ENCODE data around the gene TIAM2.

DNA sequence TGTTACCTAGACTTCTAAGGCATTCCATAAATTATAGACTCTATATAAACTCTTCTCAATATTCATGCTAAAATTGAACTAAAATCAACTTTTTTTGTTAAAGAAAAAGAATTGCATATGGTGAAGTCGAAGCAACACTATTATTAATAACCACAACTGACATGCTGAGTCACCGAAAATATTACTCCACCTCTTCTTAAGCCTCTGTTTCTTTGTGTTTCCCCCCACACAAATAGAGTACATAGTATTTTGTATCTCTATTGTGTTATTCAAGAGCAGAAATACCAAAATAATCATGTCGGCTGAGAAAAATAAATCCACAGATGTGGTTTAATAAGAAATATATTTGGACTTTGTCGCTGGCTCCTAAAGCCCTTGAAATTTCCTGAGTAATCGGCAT, 295.4 kb downstream of the TIAM2 start:
- TF ChIP-seq POLR2A (IDR thresholded peaks at IDR 0.05; ENCODE audit: low read depth), result no peak
- TF ChIP-seq, protein P1, sequence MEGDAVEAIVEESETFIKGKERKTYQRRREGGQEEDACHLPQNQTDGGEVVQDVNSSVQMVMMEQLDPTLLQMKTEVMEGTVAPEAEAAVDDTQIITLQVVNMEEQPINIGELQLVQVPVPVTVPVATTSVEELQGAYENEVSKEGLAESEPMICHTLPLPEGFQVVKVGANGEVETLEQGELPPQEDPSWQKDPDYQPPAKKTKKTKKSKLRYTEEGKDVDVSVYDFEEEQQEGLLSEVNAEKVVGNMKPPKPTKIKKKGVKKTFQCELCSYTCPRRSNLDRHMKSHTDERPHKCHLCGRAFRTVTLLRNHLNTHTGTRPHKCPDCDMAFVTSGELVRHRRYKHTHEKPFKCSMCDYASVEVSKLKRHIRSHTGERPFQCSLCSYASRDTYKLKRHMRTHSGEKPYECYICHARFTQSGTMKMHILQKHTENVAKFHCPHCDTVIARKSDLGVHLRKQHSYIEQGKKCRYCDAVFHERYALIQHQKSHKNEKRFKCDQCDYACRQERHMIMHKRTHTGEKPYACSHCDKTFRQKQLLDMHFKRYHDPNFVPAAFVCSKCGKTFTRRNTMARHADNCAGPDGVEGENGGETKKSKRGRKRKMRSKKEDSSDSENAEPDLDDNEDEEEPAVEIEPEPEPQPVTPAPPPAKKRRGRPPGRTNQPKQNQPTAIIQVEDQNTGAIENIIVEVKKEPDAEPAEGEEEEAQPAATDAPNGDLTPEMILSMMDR (IDR thresholded peaks at IDR 0.05), result no peak
- TF ChIP-seq EP300 (IDR thresholded peaks at IDR 0.05), result no peak

All from esophagus muscularis mucosa (tissue), 4 donors.